Measurements from ENCODE around the gene COL2A1. TPM values are rescaled to one million over a fixed set of nuclear protein-coding genes. Genes with fewer than 3 reads are reported as not detected.
"Not testable (repeated sequence)": the region's sequence is repeated elsewhere in the genome, so short reads cannot be mapped to it uniquely, and the experiment has no call there.

COL2A1 gene
- total RNA-seq, 2 donors from 2014 or later, result not detected

- 74 to 75% methylated on average over 11 of the region's 11 CpGs for WGBS, 2 donors
- Histone ChIP-seq H3K4me3 (no peak overlapping the region), H3K27me3 (no peaks in the 10 kb centered on the region), H3K4me1 (peaks cover 14% of the 10 kb centered on the region), H3K36me3 (replicated peaks in 1 of 2; ENCODE audit: insufficient read depth in 1 of 2, low read depth in 2 of 2) (peaks cover 0 to 2% of the 10 kb centered on the region in 2 donors), H3K27ac (no peak overlapping the region), H3K9me3 (no peaks in the 10 kb centered on the region)
- TF ChIP-seq, protein P1, sequence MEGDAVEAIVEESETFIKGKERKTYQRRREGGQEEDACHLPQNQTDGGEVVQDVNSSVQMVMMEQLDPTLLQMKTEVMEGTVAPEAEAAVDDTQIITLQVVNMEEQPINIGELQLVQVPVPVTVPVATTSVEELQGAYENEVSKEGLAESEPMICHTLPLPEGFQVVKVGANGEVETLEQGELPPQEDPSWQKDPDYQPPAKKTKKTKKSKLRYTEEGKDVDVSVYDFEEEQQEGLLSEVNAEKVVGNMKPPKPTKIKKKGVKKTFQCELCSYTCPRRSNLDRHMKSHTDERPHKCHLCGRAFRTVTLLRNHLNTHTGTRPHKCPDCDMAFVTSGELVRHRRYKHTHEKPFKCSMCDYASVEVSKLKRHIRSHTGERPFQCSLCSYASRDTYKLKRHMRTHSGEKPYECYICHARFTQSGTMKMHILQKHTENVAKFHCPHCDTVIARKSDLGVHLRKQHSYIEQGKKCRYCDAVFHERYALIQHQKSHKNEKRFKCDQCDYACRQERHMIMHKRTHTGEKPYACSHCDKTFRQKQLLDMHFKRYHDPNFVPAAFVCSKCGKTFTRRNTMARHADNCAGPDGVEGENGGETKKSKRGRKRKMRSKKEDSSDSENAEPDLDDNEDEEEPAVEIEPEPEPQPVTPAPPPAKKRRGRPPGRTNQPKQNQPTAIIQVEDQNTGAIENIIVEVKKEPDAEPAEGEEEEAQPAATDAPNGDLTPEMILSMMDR (IDR thresholded peaks at IDR 0.05), result no peak
- no peak for TF ChIP-seq POLR2A (IDR thresholded peaks at IDR 0.05)
- ATAC-seq, result no peak
- intact Hi-C loops (cut with DNase I), result no loop called here
- no peak for DNase-seq
Observed at GRCh38 chr12:47962198-47962597, 42.1 kb downstream of the COL2A1 start.

DNA sequence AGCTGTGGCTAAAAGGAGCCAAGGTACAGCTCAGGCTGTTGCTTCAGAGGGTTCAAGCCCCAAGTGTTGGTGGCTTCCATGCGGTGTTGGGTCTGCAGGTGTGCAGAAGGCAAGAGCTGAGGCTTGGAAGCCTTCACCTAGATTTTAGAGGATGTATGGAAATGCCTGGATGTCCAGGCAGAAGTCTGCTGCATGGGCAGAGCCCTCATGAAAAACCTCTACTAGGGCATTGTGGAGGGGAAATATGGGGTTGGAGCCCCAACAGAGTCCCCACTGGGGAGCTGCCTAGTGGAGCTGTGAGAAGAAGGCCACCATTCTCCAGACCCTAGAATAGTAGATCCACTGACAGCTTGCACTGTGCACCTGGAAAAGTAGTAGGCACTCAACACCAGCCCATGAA is 46.6 kb downstream of the COL2A1 start:
- DNase-seq; ATAC-seq; H3K4me3 ChIP-seq; H3K36me3 ChIP-seq (replicated peaks in 1 of 2; ENCODE audit: insufficient read depth in 1 of 2, low read depth in 2 of 2); intact Hi-C loops (cut with DNase I); H3K27ac ChIP-seq; H3K9me3 ChIP-seq; H3K4me1 ChIP-seq; H3K27me3 ChIP-seq: not testable (repeated sequence)
- WGBS, 2 donors, result 91 to 100% methylated on average over 1 of the region's 1 CpG

DNA sequence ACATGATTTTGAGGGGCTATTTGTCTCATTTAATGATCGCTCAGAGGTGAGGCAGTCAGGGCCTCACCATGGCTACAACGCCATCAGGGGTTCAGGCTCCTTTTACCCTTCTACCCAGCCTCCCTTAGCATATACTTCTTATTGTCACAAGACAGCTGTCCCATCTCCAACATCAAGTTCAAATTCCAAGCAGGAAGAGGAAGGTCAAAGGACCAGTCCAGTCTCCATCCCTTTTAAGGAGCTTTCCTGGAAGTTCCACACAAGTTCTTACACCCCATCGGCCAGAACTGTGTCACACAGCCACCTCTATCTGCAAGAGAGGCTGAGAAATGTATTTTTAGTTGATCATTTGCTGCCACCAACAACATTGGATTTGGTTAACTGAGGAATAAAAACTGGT is 49.2 kb downstream of the COL2A1 start:
- Histone ChIP-seq H3K27me3 (no peaks in the 10 kb centered on the region), H3K9me3 (no peaks in the 10 kb centered on the region), H3K4me1 (no peaks in the 10 kb centered on the region), H3K27ac (no peak overlapping the region), H3K36me3 (replicated peaks in 1 of 2; ENCODE audit: insufficient read depth in 1 of 2, low read depth in 2 of 2) (no peaks in the 10 kb centered on the region), H3K4me3 (no peak overlapping the region)
- ATAC-seq (no peak), DNase-seq (no peak)
- intact Hi-C loops (cut with DNase I), result no loop called here
- 67 to 73% methylated on average over 3 of the region's 3 CpGs for WGBS, 2 donors
- TF ChIP-seq, protein P1 (IDR thresholded peaks at IDR 0.05), result no peak
- TF ChIP-seq POLR2A (IDR thresholded peaks at IDR 0.05), result no peak

DNA sequence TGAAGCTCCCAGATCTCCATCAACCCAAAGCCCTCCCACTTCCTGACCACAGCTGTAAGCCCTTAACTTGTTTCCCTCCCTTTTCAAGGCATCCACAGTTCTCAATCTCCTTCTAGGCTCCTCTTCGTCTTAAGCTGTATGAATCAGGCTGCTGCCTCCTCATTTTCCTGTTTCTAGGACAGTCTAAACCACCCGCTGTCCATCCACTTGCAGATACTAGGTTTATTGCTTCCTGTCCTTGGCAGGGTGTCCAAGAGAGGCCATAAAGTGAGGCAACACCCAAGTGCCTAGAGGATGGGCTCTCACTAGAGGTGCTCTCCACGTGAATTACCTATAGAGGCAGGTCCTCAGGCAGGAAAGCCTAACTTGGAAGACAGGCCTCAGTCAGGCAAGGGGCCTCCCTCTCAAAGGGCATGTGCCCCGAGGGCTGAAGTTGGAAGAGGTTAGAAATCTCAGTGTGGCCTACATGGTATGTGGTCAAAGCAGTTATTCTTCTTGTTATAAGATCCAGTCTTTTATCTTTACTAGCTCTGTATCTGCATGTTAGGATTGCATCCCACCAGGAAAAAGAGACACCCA is 49.7 kb downstream of the COL2A1 start:
- DNase-seq (no peak), ATAC-seq (no peak)
- WGBS, 2 donors, result 71 to 79% methylated on average over 4 of the region's 4 CpGs
- Histone ChIP-seq H3K27me3 (no peaks in the 10 kb centered on the region), H3K27ac (no peak overlapping the region), H3K9me3 (no peaks in the 10 kb centered on the region), H3K4me3 (no peak overlapping the region), H3K4me1 (peaks cover under 1% of the 10 kb centered on the region), H3K36me3 (replicated peaks in 1 of 2; ENCODE audit: insufficient read depth in 1 of 2, low read depth in 2 of 2) (no peaks in the 10 kb centered on the region)
- TF ChIP-seq, protein P1 (IDR thresholded peaks at IDR 0.05), result no peak
- no peak for TF ChIP-seq POLR2A (IDR thresholded peaks at IDR 0.05)
- intact Hi-C loops (cut with DNase I), result no loop called here

- Histone ChIP-seq H3K27me3 (no peaks in the 10 kb centered on the region), H3K4me1 (peaks cover 5% of the 10 kb centered on the region), H3K27ac (no peak overlapping the region), H3K36me3 (replicated peaks in 1 of 2; ENCODE audit: insufficient read depth in 1 of 2, low read depth in 2 of 2) (no peaks in the 10 kb centered on the region), H3K4me3 (no peak overlapping the region), H3K9me3 (no peaks in the 10 kb centered on the region)
- TF ChIP-seq, protein P1 (IDR thresholded peaks at IDR 0.05), result no peak
- no peak for TF ChIP-seq POLR2A (IDR thresholded peaks at IDR 0.05)
- ATAC-seq (no peak), DNase-seq (no peak)
- intact Hi-C loops (cut with DNase I), result no loop called here
- 70 to 82% methylated on average over 4 to 8 of the region's 8 CpGs for WGBS, 2 donors
Observed at GRCh38 chr12:47954058-47954457, 50.2 kb downstream of the COL2A1 start.
